A673 (cell line): ENCODE measurements around the gene BPI. TPM values are rescaled to one million over a fixed set of nuclear protein-coding genes. Genes with fewer than 3 reads are reported as not detected.
A peak's percentile ranks its signal among the peaks of the same experiment; 100 is the strongest.
"Not testable (repeated sequence)": the region's sequence is repeated elsewhere in the genome, so short reads cannot be mapped to it uniquely, and the experiment has no call there.

Source experiments
- Bru-seq: library from RNA; stranded (reverse); fragments of 400-500 nt; gene quantifications from one replicate; lab custom pipeline; 2021; lab: Mats Ljungman, UMichigan
- BruChase-seq, 2 experiments: library from RNA; stranded (reverse); fragments of 400-500 nt; gene quantifications; one replicate each; lab custom pipeline; 2021; lab: Mats Ljungman, UMichigan
- BruUV-seq: library from RNA; stranded (reverse); fragments of 400-500 nt; replicated peaks from 2 replicates; lab custom pipeline; 2021; lab: Mats Ljungman, UMichigan
- CTCF ChIA-PET: fragments of 300-600 bp; sonication (Branson Sonifier 250); formaldehyde crosslinking; loops from one replicate; lab custom pipeline; 2022; ENCODE audit warnings: antibody characterized with exemption; lab: Charles Lee
- POLR2A ChIA-PET: fragments of 300-600 bp; sonication (Branson Sonifier 250); formaldehyde crosslinking; loops from one replicate; lab custom pipeline; 2022; ENCODE audit warnings: antibody characterized with exemption; ENCODE audit not compliant: low non-redundant PET; lab: Charles Lee
- DNase-seq: peaks from one replicate; pipeline ENCODE4 v3.0.0-alpha.2; 2015; ENCODE audit warnings: low spot score
- H3K27ac ChIP-seq: fragments of 200-600 bp; sonication (generic); 2 replicates; pipeline ENCODE4 v1.5.1; 2016; ENCODE audit warnings: mixed run types, low read depth, mild to moderate bottlenecking, mixed read lengths, antibody characterized with exemption, low read length; ENCODE audit not compliant: poor library complexity, severe bottlenecking
- H3K27me3 ChIP-seq: fragments of 200-600 bp; sonication (generic); replicated peaks from 2 replicates; pipeline ENCODE4 v1.6.1; 2017; ENCODE audit warnings: mixed run types, low read depth, mild to moderate bottlenecking, mixed read lengths, antibody characterized with exemption, low read length; ENCODE audit not compliant: insufficient read depth, poor library complexity
- H3K36me3 ChIP-seq: fragments of 200-600 bp; sonication (generic); 2 replicates; pipeline ENCODE4 v1.6.1; 2016; ENCODE audit warnings: mixed run types, mild to moderate bottlenecking, mixed read lengths, antibody characterized with exemption, low read length; ENCODE audit not compliant: insufficient read depth, poor library complexity, severe bottlenecking
- H3K4me1 ChIP-seq: fragments of 200-600 bp; sonication (generic); 2 replicates; pipeline ENCODE4 v1.6.1; 2017; ENCODE audit warnings: mixed run types, mild to moderate bottlenecking, mixed read lengths, antibody characterized with exemption, low read length; ENCODE audit not compliant: insufficient read depth, poor library complexity, severe bottlenecking
- H3K4me3 ChIP-seq: fragments of 200-600 bp; sonication (generic); 2 replicates; pipeline ENCODE4 v1.5.1; 2016; ENCODE audit warnings: low read depth, mixed run types, mild to moderate bottlenecking, mixed read lengths, low read length; ENCODE audit not compliant: poor library complexity, severe bottlenecking
- H3K9me3 ChIP-seq: fragments of 200-600 bp; sonication (generic); 2 replicates; pipeline ENCODE4 v1.6.1; 2016; ENCODE audit warnings: mixed run types, low read depth, mild to moderate bottlenecking, mixed read lengths, antibody characterized with exemption, low read length; ENCODE audit not compliant: poor library complexity, severe bottlenecking
- CTCF ChIP-seq: fragments of 300-800, 200-600 bp; sonication (generic); conservative IDR thresholded peaks from 2 replicates; pipeline ENCODE4 v1.5.1; 2017; ENCODE audit warnings: low read depth, mild to moderate bottlenecking, antibody characterized with exemption, low read length, moderate library complexity, mixed read lengths
- EZH2 ChIP-seq: fragments of 200-600 bp; sonication (generic); IDR thresholded peaks from 2 replicates; pipeline ENCODE4 v1.6.1; 2017; ENCODE audit warnings: borderline replicate concordance, low read depth, mild to moderate bottlenecking, mixed read lengths, antibody characterized with exemption, low read length; ENCODE audit not compliant: poor library complexity, severe bottlenecking
- intact Hi-C: fragments of 100-400 bp; cut with micrococcal nuclease; formaldehyde crosslinking; loops from one replicate; pipeline ENCODE4 v1.10.0; 2022; ENCODE audit not compliant: unreplicated experiment
- long read RNA-seq: library from polyadenylated mRNA; stranded (forward); transcript quantifications from one replicate; pipeline ENCODE4 v2.0.0, GENCODE V29; 2022
- total RNA-seq: library from RNA; stranded (reverse); gene quantifications from 2 replicates; pipeline ENCODE4 v1.2.3, GENCODE V29; 2021

BPI gene
- not detected in 2 replicates for total RNA-seq
- not detected for Bru-seq, nascent RNA
- BruChase-seq, experiment 1, labeled RNA remaining after a 2-hour chase: percentile 0 among the genes with signal in this experiment
- not detected for BruChase-seq, experiment 2, labeled RNA remaining after a 6-hour chase
- long read RNA-seq: 0 reads

- Histone ChIP-seq H3K4me3 (no peak within 1 kb of the TSS), H3K27me3 (peaks cover 38% of the 10 kb centered on the region), H3K4me1 (no peaks in the 10 kb centered on the region), H3K9me3 (no peaks in the 10 kb centered on the region), H3K27ac (no peak within 1 kb of the TSS), H3K36me3 (no peaks in the 10 kb centered on the region)
- POLR2A ChIA-PET: no interaction called here
- TF ChIP-seq EZH2 (no peak), CTCF (no peak)
- BruUV-seq: no TSS peak
- DNase-seq: no peak
- intact Hi-C loops: no loop called here
- CTCF ChIA-PET: no interaction called here
Measured at GRCh38 chr20:38303908-38304379, at the start of gene BPI. Gene BPI, plus strand, starts transcription at chr20:38304156. Its CDS starts 68 bp downstream, at chr20:38304224.

- H3K27me3 ChIP-seq, H3K36me3 ChIP-seq, H3K4me1 ChIP-seq, DNase-seq, H3K9me3 ChIP-seq, H3K27ac ChIP-seq, POLR2A ChIA-PET, H3K4me3 ChIP-seq, BruUV-seq, intact Hi-C loops: not testable (repeated sequence)
- CTCF ChIA-PET: interaction anchor here (0.7 kb wide), 1 partner anchor 473 kb away, joined by 5 read pairs; no protein-coding TSS in a partner anchor
Measured at GRCh38 chr20:38254621-38255020, 49.3 kb upstream of the BPI start.

GRCh38 chr20:38255393-38255792 lies 48.6 kb upstream of the BPI start:
- ChIA-PET CTCF (no interaction called here), POLR2A (no interaction called here)
- Histone ChIP-seq H3K27ac (no peak overlapping the region), H3K4me3 (no peak overlapping the region), H3K9me3 (no peaks in the 10 kb centered on the region), H3K27me3 (peaks cover 14% of the 10 kb centered on the region), H3K4me1 (no peaks in the 10 kb centered on the region), H3K36me3 (no peaks in the 10 kb centered on the region)
- BruUV-seq: no TSS peak
- no peak for DNase-seq
- intact Hi-C loops: no loop called here
- no peak for TF ChIP-seq CTCF
- TF ChIP-seq EZH2: no peak

GRCh38 chr20:38256021-38256420 lies 47.9 kb upstream of the BPI start:
- no peak overlapping the region for H3K4me3 ChIP-seq
- peaks cover 20% of the 10 kb centered on the region for H3K27me3 ChIP-seq
- no peaks in the 10 kb centered on the region for H3K4me1 ChIP-seq
- ChIA-PET CTCF (no interaction called here), POLR2A (no interaction called here)
- H3K36me3 ChIP-seq: no peaks in the 10 kb centered on the region
- DNase-seq: no peak
- intact Hi-C loops: no loop called here
- no peaks in the 10 kb centered on the region for H3K9me3 ChIP-seq
- BruUV-seq: no TSS peak
- no peak for TF ChIP-seq CTCF
- TF ChIP-seq EZH2: no peak
- H3K27ac ChIP-seq: no peak overlapping the region
